Cardiac fibroblast (primary cell): ENCODE data around the gene LRP11.
"Not testable (repeated sequence)": the region's sequence is repeated elsewhere in the genome, so short reads cannot be mapped to it uniquely, and the experiment has no call there.

ENCODE experiments used
- DNase-seq, 2 donors: peaks; one replicate each; pipeline versions ENCODE4 v3.0.0 to v3.0.0-alpha.2; 2010; ENCODE audit warnings: low read depth in 2 of 2
- H3K4me3 ChIP-seq, 2 donors: replicated peaks in 1 of 2; 1 replicate in 1 of 2; 2 replicates in 1 of 2; pipeline ENCODE4 v1.5.1; 2011; ENCODE audit warnings: low read depth in 2 of 2, low read length in 2 of 2, mild to moderate bottlenecking in 2 of 2, moderate library complexity in 1 of 2
- TF ChIP-seq, protein P1 (sequence below): IDR thresholded peaks from one replicate; pipeline ENCODE4 v1.5.1; 2011; ENCODE audit warnings: low read depth, mild to moderate bottlenecking, low read length, inconsistent platforms

Gene LRP11

DNA sequence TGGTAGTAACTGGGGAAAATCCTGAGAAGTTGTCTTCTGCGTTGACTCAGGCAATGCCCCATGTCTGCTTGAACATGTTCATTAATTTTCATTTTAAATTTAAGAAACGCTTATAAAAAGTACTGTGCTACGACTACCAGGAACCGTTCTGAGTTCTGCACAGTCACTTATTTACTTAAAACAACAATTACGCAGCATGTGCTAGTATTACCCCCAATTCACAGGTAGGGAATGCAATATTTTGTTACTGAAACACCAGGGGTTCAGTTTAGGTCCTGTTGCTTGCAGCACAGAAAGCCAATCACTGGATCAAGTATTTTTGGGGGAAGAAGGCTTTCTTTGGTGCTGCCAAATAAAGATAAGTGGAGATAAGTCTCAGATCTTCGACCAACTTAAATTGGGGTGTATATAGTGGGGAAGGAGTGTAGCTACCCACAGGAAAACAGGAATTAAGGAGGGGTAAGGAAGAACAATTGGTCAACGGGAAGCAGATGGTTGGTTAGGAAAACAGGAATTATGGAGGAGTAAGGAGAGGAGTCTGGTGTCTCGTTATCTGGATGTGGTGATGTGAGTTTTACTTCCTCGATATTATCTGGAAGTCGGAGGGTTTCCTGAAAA, 5.2 kb upstream of the LRP11 start:
- H3K4me3 ChIP-seq: no peak overlapping the region
- DNase-seq: no peak
- TF ChIP-seq, protein P1, sequence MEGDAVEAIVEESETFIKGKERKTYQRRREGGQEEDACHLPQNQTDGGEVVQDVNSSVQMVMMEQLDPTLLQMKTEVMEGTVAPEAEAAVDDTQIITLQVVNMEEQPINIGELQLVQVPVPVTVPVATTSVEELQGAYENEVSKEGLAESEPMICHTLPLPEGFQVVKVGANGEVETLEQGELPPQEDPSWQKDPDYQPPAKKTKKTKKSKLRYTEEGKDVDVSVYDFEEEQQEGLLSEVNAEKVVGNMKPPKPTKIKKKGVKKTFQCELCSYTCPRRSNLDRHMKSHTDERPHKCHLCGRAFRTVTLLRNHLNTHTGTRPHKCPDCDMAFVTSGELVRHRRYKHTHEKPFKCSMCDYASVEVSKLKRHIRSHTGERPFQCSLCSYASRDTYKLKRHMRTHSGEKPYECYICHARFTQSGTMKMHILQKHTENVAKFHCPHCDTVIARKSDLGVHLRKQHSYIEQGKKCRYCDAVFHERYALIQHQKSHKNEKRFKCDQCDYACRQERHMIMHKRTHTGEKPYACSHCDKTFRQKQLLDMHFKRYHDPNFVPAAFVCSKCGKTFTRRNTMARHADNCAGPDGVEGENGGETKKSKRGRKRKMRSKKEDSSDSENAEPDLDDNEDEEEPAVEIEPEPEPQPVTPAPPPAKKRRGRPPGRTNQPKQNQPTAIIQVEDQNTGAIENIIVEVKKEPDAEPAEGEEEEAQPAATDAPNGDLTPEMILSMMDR: no peak

DNA sequence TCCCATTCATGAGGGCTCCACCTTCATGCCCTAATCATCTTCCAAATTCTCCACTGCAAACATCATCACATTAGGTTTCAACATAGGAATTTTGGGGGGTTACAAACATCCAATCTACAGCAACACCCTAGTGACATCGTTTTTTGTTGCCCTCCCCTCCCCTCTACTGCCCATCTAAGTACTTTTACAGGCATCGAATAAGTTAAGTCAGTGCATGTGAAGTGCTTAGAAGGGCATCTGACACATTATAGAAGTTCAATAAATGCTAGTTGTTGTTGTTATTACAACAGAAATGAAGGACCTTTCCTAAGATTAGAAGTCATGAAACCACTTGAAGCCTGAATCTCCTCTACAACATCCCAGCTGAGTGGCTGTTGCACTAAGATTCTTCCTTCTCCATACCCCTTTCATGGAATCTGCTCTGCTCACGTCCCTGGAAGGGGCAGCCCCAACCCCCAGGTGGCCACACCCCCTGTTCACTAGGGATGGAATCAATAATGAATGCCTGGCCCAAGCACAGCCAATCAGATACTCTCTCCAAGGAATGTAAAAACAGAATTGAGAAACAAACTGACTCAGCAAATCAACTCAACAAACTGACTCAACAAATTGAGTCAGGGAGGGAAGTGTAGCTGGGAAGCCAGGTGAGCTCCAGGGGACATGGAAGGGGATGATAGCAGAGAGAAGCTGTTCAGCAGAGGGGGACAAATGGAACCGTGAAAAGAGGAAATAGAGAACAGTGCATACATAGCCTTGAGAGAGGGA, 3.9 kb upstream of the LRP11 start:
- peak; percentile 25 to 53 for DNase-seq
- no peak overlapping the region for H3K4me3 ChIP-seq
- TF ChIP-seq, protein P1: no peak

DNA sequence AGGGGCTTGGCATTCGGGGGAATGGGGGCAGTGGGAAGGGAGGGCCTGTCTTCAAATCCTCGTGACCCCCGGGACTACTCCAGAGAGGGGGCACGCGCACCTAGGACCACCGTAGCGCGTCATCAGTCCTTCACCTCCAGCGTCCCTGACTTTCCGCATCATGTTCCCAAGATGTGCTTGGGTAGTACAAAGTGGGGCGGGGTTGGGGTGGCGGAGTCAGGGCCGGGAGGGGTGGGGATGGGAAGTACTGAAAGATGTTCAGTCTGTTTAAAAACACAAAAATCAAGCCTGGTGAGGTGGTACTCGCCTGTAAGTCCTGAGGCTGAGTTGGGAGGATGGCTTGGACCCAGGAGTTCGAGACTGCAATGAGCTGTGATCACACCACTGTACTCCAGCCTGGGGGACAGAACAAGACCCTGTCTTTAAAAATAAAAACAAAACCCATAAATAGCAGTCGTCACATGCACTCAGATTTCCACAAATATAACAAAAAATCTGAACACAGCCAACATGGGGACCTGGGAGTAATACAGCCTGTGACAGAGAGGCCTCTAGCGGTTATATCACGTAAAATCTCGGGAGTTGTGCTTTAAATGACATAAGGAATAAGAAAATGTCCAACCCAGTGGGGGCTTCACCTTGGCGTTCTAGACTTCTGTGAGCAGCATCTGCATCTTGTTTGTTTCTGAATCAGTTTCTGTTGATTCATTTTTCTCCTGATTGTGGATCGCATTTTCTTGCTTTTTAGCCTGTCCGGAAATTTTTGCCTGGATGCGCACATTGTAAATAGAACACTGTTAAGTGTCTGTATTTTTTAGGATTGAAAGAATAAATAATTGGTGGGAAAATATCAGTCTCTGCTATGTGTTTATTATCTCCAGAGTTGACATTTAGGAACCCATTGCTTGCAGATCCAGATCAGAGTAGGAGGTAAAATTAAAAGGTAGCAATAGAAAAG, 698 bp upstream of the LRP11 start:
- peak; percentile 78 to 85 for DNase-seq
- peak overlapping the region; percentile 43 to 69 for H3K4me3 ChIP-seq
- TF ChIP-seq, protein P1: peak; percentile 69

DNA sequence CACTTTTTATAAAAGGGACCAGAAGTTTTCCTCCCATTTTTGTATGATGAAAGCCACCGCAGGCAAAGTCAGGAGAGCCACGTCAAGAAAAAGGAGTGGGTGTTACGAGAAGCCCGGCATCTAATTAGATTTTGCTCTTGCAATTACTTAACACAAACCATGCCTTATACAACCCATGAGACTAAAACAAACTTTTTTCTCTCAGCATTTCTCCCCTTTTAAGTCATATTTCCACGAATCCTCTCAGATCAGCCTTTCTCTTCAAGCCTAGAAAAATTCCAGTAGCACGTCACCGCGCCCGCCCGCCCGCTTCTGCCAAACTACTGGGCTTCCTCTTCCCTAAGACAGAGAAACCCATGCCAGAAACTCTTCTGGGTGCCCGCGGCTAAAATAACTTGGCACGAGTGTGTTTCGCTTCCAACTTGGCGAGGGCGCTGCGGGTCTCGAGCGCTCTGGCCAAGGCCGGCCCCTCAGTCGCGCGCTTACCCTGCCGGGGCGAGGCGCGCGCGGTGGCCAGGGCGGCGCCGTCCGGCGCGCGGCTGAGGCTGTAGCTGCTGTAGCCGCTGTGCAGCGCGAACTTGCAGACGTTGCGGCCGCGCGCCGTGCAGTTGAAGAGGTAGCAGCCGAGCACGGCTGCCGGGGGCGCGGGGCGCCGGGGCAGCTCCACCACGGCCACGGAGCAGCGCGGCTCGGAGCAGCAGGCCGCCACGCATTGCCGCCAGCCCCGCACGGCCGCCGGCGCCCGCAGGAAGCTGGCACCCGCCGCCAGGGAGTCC, 1.0 kb downstream of the LRP11 start:
- TF ChIP-seq, protein P1: no peak
- peak overlapping the region; percentile 57 to 69 for H3K4me3 ChIP-seq
- DNase-seq: peak; percentile 63 to 87

DNA sequence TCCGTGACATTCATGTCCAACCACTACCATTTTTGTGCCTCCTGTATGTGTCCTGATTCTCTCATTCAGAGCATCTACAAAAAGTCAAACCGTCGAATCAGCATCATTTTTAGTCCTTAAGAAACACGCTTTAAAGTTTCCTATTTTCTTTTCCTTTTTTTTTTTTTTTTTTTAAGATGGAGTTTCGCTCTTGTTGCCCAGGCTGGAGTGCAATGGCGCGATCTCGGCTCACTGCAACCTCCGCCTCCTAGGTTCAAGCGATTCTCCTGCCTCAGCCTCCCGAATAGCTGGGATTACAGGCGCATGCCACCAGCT, 1.8 kb downstream of the LRP11 start:
- not testable (repeated sequence) for DNase-seq
- peak overlapping the region; percentile 57 to 69 for H3K4me3 ChIP-seq

DNA sequence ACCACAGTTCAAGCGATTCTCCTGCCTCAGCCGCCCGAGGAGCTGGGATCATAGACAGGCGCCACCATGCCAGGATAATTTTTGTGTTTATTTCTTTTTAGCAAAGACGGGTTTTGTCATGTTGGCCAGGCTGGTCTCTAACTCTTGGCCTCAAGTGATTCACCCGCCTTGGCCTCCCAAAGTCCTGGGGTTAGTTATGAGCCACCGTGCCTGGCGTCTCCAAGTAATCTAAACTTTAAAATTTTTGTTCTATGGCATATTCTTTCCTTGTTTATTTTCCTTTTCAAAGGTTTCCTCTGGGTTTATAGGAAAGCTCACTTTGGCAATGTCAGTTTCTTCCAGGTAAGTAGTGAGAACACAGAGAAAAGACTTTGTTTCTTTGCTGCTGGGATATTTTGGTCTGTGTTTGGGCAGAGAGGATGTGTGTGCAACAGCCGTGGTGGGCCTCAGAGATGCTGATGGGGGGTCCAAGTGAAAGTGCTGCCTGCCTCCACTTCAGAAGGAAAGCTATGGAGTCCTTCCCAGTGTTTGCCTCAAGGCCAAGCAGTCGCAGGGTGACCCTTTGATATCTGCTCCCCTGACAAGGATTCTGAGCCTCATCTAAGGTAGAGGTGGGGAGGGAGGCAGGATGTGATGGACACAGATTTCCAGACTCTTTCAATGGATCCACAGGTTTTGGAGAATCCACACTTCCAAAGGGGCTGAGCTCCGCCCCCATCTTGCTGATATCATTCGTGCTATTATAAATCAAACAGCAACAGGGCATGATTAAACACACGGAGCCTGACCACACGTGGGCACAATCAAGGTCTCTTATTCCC, 2.3 kb downstream of the LRP11 start:
- H3K4me3 ChIP-seq: no peak overlapping the region

More for the DNA sequence above, 2.3 kb downstream of the LRP11 start:
- DNase-seq: no peak
- TF ChIP-seq, protein P1: no peak
